Measurements from ENCODE around the gene INTS3. TPM values are rescaled to one million over a fixed set of nuclear protein-coding genes. Genes with fewer than 3 reads are reported as not detected.
A peak's percentile ranks its signal among the peaks of the same experiment; 100 is the strongest.

Gene INTS3
- total RNA-seq, 4 donors from 2014 or later: 31.4 to 55.3 (median 43.5) TPM

DNA sequence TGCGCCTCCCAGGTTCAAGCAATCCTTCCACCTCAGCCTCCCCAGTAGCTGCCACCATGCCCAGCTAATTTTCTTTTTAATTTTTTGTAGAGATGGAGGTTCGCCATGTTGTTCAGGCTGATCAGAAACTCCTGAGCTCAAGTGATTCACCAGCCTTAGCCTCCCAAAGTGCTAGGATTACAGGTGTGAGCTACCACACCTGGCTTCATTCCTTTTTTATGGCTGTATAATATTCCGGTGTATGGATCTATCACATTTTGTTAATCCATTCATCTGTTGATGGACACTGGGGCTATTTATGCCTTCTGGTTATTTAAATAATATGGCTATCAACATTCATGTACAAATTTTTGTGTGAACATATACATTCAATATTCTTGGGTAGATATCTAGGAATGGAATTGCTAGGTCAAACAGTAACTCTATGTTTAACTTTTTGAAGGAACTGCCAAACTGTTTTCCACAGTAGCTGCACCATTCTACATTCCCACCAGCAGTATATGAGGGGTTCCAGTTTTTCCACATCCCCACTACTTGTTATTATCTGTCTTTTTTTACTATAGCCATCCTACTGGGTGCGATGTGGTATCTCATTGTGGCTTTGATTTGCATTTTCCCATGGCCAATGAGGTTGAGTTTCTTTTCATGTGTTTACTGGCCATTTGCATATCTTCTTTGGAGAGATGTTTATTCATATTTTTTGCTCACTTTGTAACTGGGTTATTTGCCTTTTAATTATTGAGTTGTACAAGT lies 58.4 kb downstream of the INTS3 start:
- TF ChIP-seq, protein P1, sequence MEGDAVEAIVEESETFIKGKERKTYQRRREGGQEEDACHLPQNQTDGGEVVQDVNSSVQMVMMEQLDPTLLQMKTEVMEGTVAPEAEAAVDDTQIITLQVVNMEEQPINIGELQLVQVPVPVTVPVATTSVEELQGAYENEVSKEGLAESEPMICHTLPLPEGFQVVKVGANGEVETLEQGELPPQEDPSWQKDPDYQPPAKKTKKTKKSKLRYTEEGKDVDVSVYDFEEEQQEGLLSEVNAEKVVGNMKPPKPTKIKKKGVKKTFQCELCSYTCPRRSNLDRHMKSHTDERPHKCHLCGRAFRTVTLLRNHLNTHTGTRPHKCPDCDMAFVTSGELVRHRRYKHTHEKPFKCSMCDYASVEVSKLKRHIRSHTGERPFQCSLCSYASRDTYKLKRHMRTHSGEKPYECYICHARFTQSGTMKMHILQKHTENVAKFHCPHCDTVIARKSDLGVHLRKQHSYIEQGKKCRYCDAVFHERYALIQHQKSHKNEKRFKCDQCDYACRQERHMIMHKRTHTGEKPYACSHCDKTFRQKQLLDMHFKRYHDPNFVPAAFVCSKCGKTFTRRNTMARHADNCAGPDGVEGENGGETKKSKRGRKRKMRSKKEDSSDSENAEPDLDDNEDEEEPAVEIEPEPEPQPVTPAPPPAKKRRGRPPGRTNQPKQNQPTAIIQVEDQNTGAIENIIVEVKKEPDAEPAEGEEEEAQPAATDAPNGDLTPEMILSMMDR (IDR thresholded peaks at IDR 0.05): no peak
- TF ChIP-seq POLR2A (IDR thresholded peaks at IDR 0.05) (no peak), POLR2AphosphoS5 (IDR thresholded peaks at IDR 0.05) (no peak)
- Histone ChIP-seq H3K36me3 (no peaks in the 10 kb centered on the region), H3K27me3 (no peaks in the 10 kb centered on the region), H3K27ac (no peak overlapping the region), H3K4me3 (no peak overlapping the region), H3K4me1 (peaks cover 0 to 52% (median 11%) of the 10 kb centered on the region in 3 donors), H3K9me3 (no peaks in the 10 kb centered on the region)
- ATAC-seq: no peak
- 89 to 96% methylated on average over 3 to 4 of the region's 4 CpGs for WGBS, 2 donors (ENCODE audit: low coverage in 1 of 2)

DNA sequence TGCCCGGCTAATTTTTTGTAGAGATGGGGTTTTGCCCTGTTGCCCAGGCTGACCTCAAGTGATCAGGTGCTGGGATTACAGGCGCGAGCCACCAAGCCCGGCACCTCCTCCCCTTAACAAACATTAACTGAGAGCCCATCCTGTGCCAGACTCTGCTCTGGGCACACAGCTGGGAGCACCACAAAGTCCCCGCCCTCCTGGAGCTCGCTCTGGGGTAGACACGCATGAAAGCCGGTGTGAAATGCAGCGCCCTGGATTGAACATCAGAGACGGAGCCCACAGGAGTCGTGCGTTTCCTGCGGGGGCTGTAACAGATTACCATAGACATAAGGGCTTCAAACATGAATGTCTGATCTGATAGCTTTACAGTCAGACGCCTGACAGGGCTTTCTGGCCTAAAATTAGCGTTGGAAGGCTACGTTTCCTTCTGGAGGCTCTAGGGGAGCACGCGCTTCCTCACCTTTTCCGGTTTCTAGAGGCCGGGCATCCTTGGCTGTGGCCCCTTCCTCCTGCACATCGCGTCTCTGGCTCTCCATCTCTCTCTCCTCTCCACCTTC lies 61.7 kb downstream of the INTS3 start:
- TF ChIP-seq POLR2AphosphoS5 (IDR thresholded peaks at IDR 0.05): no peak
- TF ChIP-seq POLR2A (IDR thresholded peaks at IDR 0.05): no peak
- TF ChIP-seq EP300 (IDR thresholded peaks at IDR 0.05): no peak
- TF ChIP-seq, protein P1 (IDR thresholded peaks at IDR 0.05): no peak
- H3K4me1 ChIP-seq: peaks cover 0 to 37% (median 4%) of the 10 kb centered on the region in 3 donors
- no peaks in the 10 kb centered on the region for H3K27me3 ChIP-seq
- H3K27ac ChIP-seq: peak overlapping the region; percentile 88 to 94 (median 91)
- H3K9me3 ChIP-seq: no peaks in the 10 kb centered on the region
- H3K36me3 ChIP-seq: no peaks in the 10 kb centered on the region
- WGBS, 2 donors (ENCODE audit: low coverage in 1 of 2): 11 to 40% methylated on average over 13 to 17 of the region's 22 CpGs
- peak; percentile 0 for ATAC-seq
- peak overlapping the region; percentile 28 to 45 for H3K4me3 ChIP-seq

DNA sequence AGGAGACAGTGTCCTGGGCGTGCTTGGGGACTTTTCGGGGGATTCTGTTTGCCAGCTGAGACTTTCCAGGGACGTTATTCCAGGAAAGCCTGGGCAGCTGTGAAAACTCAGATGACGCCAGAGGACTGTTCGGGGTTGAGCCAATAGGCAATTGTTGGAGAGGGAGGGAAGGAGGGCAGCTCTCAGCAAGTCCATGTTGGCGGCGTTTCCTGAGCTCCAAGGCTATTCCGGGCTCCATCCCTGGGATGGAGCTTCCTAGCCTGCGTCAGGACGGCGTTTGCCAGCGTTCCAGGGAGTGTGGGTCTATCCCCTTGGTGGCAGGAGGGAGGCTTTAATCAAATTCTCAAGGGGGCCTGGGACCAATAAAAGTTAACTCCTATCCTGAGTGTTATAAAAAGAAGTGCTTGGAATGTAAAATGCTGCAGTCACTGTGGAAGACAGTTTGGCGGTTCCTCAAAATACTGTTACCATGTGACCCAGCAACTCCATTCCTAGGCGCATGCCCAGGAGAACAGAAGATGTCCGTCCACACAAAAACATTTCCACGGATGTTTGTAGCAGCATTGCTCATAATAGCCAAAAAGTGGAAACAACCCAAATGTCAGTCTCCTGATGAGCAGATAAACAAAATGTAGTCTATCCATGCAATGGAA lies 62.6 kb downstream of the INTS3 start:
- WGBS, 2 donors (ENCODE audit: low coverage in 1 of 2): 1 to 7% methylated on average over 11 to 16 of the region's 16 CpGs
- H3K4me3 ChIP-seq: peak overlapping the region; percentile 28 to 45
- peak; percentile 92 for ATAC-seq
- H3K27me3 ChIP-seq: no peaks in the 10 kb centered on the region
- no peaks in the 10 kb centered on the region for H3K9me3 ChIP-seq
- peaks cover 0 to 37% (median 4%) of the 10 kb centered on the region in 3 donors for H3K4me1 ChIP-seq
- no peaks in the 10 kb centered on the region for H3K36me3 ChIP-seq
- peak overlapping the region; percentile 88 to 94 (median 91) for H3K27ac ChIP-seq
- TF ChIP-seq, protein P1 (IDR thresholded peaks at IDR 0.05): no peak
- TF ChIP-seq POLR2AphosphoS5 (IDR thresholded peaks at IDR 0.05) (peak; percentile 98), EP300 (IDR thresholded peaks at IDR 0.05) (no peak), POLR2A (IDR thresholded peaks at IDR 0.05) (peak in 1 of 2 donors; percentile 41)

DNA sequence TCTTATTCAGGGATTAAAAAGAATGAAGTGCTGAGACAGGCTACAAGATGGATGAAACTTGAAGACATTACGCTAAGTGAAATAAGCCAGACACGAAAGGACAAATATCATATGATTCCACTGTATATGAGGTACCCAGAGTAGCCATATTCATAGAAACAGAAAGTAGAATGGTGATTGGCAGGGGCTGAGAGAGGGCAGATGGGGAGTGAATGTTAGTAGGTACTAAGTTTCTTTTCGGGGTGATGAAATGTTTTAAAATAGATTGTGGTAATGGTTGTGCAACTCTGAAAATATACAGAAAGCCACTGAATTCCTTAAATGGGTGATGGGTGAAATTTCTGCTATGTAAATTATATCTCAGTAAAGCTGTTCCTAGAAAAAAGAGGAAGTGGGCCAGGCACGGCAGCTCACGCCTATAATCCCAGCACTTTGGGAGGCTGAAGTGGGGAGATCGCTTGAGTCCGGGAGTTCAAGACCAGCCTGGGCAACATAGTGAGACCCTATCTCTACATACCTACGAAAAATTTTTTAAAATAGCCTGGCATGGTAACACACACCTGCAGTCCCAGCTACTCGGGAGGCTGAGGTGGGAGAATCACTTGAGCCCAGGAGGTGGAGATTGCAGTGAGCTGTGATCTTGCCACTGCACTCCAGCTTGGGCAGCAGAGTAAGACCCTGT lies 63.3 kb downstream of the INTS3 start:
- peak overlapping the region; percentile 28 to 45 for H3K4me3 ChIP-seq
- peak overlapping the region; percentile 88 to 94 (median 91) for H3K27ac ChIP-seq
- H3K27me3 ChIP-seq: no peaks in the 10 kb centered on the region
- peaks cover 0 to 37% (median 4%) of the 10 kb centered on the region in 3 donors for H3K4me1 ChIP-seq
- TF ChIP-seq POLR2A (IDR thresholded peaks at IDR 0.05) (no peak), POLR2AphosphoS5 (IDR thresholded peaks at IDR 0.05) (peak; percentile 35), EP300 (IDR thresholded peaks at IDR 0.05) (no peak)
- TF ChIP-seq, protein P1 (IDR thresholded peaks at IDR 0.05): no peak
- peak; percentile 74 for ATAC-seq
- no peaks in the 10 kb centered on the region for H3K36me3 ChIP-seq
- 40 to 41% methylated on average over 8 to 9 of the region's 9 CpGs for WGBS, 2 donors (ENCODE audit: low coverage in 1 of 2)
- H3K9me3 ChIP-seq: no peaks in the 10 kb centered on the region

Data from gastroesophageal sphincter (tissue), 4 donors.